NB4 (cell line): ENCODE measurements around the gene ZCCHC24.
"Not testable (repeated sequence)": the region's sequence is repeated elsewhere in the genome, so short reads cannot be mapped to it uniquely, and the experiment has no call there.

Experiments used
- DNase-seq: peaks from one replicate; pipeline ENCODE4 v3.0.0; 2010; ENCODE audit warnings: low read depth
- H3K4me3 ChIP-seq: one replicate; pipeline ENCODE4 v1.5.1; 2011; ENCODE audit warnings: mild to moderate bottlenecking, low read depth, low read length, moderate library complexity
- MYC ChIP-seq: IDR thresholded peaks from 2 replicates; pipeline ENCODE4 v1.6.1; 2011; ENCODE audit warnings: low read depth, low read length
- POLR2A ChIP-seq: IDR thresholded peaks from 2 replicates; pipeline ENCODE4 v1.6.1; 2011; ENCODE audit warnings: mild to moderate bottlenecking; ENCODE audit not compliant: insufficient read length; ENCODE audit errors: extremely low read depth
- TF ChIP-seq, protein P1 (sequence below): IDR thresholded peaks from one replicate; pipeline ENCODE4 v1.5.1; 2012; ENCODE audit warnings: low read depth, low read length
- TF ChIP-seq, protein P2 (sequence below): IDR thresholded peaks from 2 replicates; pipeline ENCODE4 v1.6.1; 2011; ENCODE audit warnings: low read depth, low read length

Gene ZCCHC24

GRCh38 chr10:79342811-79343561 is 102.4 kb downstream of the ZCCHC24 start:
- TF ChIP-seq MYC (no peak), POLR2A (no peak)
- TF ChIP-seq, protein P1, sequence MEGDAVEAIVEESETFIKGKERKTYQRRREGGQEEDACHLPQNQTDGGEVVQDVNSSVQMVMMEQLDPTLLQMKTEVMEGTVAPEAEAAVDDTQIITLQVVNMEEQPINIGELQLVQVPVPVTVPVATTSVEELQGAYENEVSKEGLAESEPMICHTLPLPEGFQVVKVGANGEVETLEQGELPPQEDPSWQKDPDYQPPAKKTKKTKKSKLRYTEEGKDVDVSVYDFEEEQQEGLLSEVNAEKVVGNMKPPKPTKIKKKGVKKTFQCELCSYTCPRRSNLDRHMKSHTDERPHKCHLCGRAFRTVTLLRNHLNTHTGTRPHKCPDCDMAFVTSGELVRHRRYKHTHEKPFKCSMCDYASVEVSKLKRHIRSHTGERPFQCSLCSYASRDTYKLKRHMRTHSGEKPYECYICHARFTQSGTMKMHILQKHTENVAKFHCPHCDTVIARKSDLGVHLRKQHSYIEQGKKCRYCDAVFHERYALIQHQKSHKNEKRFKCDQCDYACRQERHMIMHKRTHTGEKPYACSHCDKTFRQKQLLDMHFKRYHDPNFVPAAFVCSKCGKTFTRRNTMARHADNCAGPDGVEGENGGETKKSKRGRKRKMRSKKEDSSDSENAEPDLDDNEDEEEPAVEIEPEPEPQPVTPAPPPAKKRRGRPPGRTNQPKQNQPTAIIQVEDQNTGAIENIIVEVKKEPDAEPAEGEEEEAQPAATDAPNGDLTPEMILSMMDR: no peak
- TF ChIP-seq, protein P2, sequence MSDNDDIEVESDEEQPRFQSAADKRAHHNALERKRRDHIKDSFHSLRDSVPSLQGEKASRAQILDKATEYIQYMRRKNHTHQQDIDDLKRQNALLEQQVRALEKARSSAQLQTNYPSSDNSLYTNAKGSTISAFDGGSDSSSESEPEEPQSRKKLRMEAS: no peak
- DNase-seq: no peak
- H3K4me3 ChIP-seq: no peak overlapping the region

DNA sequence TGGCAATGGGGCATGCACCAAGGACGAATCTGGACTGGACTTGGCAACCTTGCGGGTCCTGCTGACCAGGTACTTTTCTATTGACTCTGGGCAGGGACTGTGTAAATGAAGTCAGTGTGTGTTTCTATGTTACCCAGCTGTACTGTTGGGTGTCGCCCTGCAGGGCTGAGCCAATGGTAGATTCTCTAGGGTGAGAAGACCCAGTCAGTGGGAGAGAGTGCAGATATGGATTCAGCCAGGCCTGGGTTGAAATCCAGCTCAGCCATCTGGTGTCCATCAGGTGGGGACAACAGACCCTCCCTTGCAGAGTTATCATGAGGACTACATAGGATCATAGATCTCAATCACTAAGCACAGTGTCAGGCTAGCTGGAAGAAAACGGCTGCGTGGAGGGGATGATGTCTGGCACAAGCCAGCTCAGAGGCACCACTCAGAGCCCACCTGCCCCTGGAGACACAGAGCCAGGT is 103.1 kb downstream of the ZCCHC24 start:
- DNase-seq: no peak
- no peak overlapping the region for H3K4me3 ChIP-seq
- TF ChIP-seq, protein P2: no peak
- TF ChIP-seq, protein P1: no peak
- TF ChIP-seq MYC (no peak), POLR2A (no peak)

- no peak for TF ChIP-seq POLR2A
- no peak for TF ChIP-seq MYC
- no peak for DNase-seq
- no peak overlapping the region for H3K4me3 ChIP-seq
Measured at GRCh38 chr10:79340646-79341244, 104.7 kb downstream of the ZCCHC24 start.

DNA sequence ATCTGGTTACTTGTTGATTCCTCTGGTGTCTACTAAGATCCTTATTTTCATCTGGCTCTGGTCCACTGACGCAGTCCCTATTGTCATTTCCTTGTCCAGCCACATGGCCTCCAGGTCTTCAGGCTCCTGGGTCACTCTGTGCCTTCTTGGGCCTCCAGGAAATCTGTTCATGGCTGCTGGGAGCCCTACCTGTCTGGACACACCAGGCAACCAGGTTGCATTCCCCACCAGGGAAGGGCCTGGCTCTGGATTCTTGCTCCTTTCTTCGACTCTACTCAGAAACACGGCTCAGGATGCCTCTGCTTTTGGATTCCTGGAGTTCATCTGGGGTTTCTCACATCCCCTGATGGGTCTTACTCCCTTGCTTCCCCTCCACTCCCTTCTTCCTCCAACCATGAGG is 106.2 kb downstream of the ZCCHC24 start:
- no peak for DNase-seq
- TF ChIP-seq POLR2A (no peak), MYC (no peak)
- TF ChIP-seq, protein P1: no peak
- TF ChIP-seq, protein P2: no peak
- no peak overlapping the region for H3K4me3 ChIP-seq

DNA sequence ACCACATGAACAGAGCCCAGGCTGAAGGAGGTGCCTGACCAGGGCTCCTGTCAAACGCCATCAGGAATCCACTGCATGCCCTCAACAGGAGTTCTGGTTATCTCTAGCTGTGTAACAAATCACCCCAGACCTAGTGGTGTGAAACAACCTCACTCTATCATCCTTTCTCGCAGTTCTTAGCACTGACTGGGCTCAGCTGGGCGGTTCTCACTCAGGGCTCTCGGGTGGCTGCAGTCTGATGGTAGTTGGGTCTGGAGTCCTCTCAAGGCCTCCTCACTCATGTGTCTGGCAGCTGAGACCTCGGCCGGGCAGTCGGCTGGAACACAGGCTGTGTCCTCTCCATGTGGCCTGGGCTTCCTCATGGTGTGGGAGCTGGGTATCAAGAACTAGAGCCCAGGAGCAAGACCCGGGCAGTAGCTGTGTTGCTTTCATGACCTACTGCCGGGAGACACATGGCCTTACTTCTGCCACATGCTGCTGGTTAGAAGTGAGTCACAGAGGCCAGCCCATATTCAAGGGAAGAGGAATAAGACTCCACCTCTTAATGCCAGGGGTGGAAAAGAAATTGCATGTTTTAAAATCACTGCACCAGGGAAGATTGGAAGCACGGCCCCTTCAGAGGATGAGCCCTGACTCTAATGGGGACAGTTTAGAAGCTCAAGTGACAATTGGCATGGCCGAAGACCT is 107.5 kb downstream of the ZCCHC24 start:
- DNase-seq, H3K4me3 ChIP-seq: not testable (repeated sequence)

- no peak for DNase-seq
- no peak overlapping the region for H3K4me3 ChIP-seq
- no peak for TF ChIP-seq POLR2A
- TF ChIP-seq, protein P1: no peak
- TF ChIP-seq, protein P2: no peak
- TF ChIP-seq MYC: no peak
Measured at GRCh38 chr10:79336739-79337138, 108.7 kb downstream of the ZCCHC24 start.
